HepG2 (cell line): ENCODE measurements around the gene BAZ1A. TPM values are rescaled to one million over a fixed set of nuclear protein-coding genes. Genes with fewer than 3 reads are reported as not detected.

ENCODE experiments used
- ATAC-seq: fragments of 200-7000 bp; cut with Tn5 transposase; 3 replicates; pipeline ENCODE4 v1.9.1; 2020; ENCODE audit warnings: mild to moderate bottlenecking, moderate library complexity
- BruUV-seq: library from RNA; stranded (reverse); fragments of 400-500 nt; replicated peaks from 2 replicates; lab custom pipeline; 2021; lab: Mats Ljungman, UMichigan
- CTCF ChIA-PET: fragments of 300-600 bp; formaldehyde crosslinking; extraction: SDS; loops from one replicate; lab custom pipeline; 2021; ENCODE audit warnings: low total read pairs, inconsistent platforms, low intra/inter-chr PET ratio; lab: Yijun Ruan, JAX
- POLR2A ChIA-PET: fragments of 350-600 bp; sonication (Branson Sonifier 250); formaldehyde crosslinking; loops from one replicate; lab custom pipeline; 2020; ENCODE audit warnings: antibody characterized with exemption, inconsistent platforms; lab: Yijun Ruan, JAX
- DNase-seq: peaks from one replicate; pipeline ENCODE4 v3.0.0-alpha.2; 2015; ENCODE audit warnings: low spot score
- FAIRE-seq: peaks from 3 replicates; lab custom pipeline; 2011; peaks lifted over from hg19 to GRCh38; lab: Jason Lieb, UNC
- H2AFZ ChIP-seq: one replicate; pipeline ENCODE4 v1.6.1; 2011; ENCODE audit warnings: low read length, inconsistent platforms
- H3K27ac ChIP-seq: fragments of 300-600 bp; 3 replicates; pipeline ENCODE4 v1.8.0; 2011; ENCODE audit warnings: mixed run types, mild to moderate bottlenecking, mixed read lengths, low read length, inconsistent platforms; ENCODE audit not compliant: insufficient read depth; ENCODE audit errors: extremely low read length
- H3K27me3 ChIP-seq, 2 experiments: fragments of 200-600 bp in 1 of 2; 2 replicates in 1 of 2; 3 replicates in 1 of 2; pipeline versions ENCODE4 v1.6.0 to v1.8.0; 2011; ENCODE audit warnings: low read length in 2 of 2, mild to moderate bottlenecking in 2 of 2, moderate library complexity in 2 of 2, inconsistent platforms in 1 of 2; ENCODE audit not compliant: insufficient read depth in 2 of 2, control insufficient read depth in 1 of 2
- H3K36me3 ChIP-seq, 2 experiments: fragments of 200-600 bp in 1 of 2; replicated peaks in 1 of 2; 2 replicates in 1 of 2; 3 replicates in 1 of 2; pipeline versions ENCODE4 v1.5.1 to v1.8.0; 2011; ENCODE audit warnings: low read length in 2 of 2, inconsistent platforms in 1 of 2; ENCODE audit not compliant: insufficient read depth in 2 of 2, control insufficient read depth in 1 of 2
- H3K4me1 ChIP-seq: 2 replicates; pipeline ENCODE4 v1.5.1; 2012; ENCODE audit warnings: low read length, inconsistent platforms; ENCODE audit not compliant: insufficient read depth
- H3K4me2 ChIP-seq: 2 replicates; pipeline ENCODE4 v1.6.0; 2011; ENCODE audit warnings: low read depth, low read length, inconsistent platforms
- H3K4me3 ChIP-seq, 3 experiments: fragments of 200-600 bp in 1 of 3; sonication (generic), shearing (Covaris generic) in 1 of 3; replicated peaks in 1 of 3; 2 replicates each; pipeline ENCODE4 v1.5.1; 2011 to 2016; ENCODE audit warnings: low read length in 3 of 3, inconsistent platforms in 2 of 3, low read depth in 2 of 3, mild to moderate bottlenecking in 2 of 3, control low read depth in 1 of 3, mixed read lengths in 1 of 3; ENCODE audit not compliant: insufficient read depth in 1 of 3
- H3K79me2 ChIP-seq: one replicate; pipeline ENCODE4 v1.6.1; 2011; ENCODE audit warnings: low read length, inconsistent platforms; ENCODE audit not compliant: insufficient read depth
- H3K9ac ChIP-seq: 2 replicates; pipeline ENCODE4 v1.6.0; 2011; ENCODE audit warnings: mild to moderate bottlenecking, low read depth, low read length, inconsistent platforms; ENCODE audit not compliant: insufficient read depth
- H3K9me3 ChIP-seq: 2 replicates; pipeline ENCODE4 v1.5.1; 2012; ENCODE audit warnings: mild to moderate bottlenecking, low read length
- H4K20me1 ChIP-seq: 2 replicates; pipeline ENCODE4 v1.6.0; 2011; ENCODE audit warnings: inconsistent platforms, mild to moderate bottlenecking, low read length, moderate library complexity; ENCODE audit not compliant: insufficient read depth
- KLF11 ChIP-seq: IDR thresholded peaks from 2 replicates; pipeline ENCODE4 v1.6.1; 2016; ENCODE audit warnings: missing compliant biosample characterization
- KLF9 ChIP-seq: IDR thresholded peaks from 2 replicates; pipeline ENCODE4 v1.6.1; 2016; ENCODE audit warnings: low read depth
- LCORL ChIP-seq, 2 experiments: fragments of 450-650 bp in 1 of 2; sonication (generic) in 1 of 2; formaldehyde crosslinking in 1 of 2; IDR thresholded peaks; 2 replicates each; pipeline versions ENCODE4 v1.5.0 to v1.6.1; 2017 to 2020; ENCODE audit warnings: antibody characterized with exemption in 1 of 2, missing genetic modification reagents in 1 of 2
- MIER3 ChIP-seq: IDR thresholded peaks from 2 replicates; pipeline ENCODE4 v1.6.1; 2016; ENCODE audit warnings: missing compliant biosample characterization, borderline replicate concordance
- SIN3B ChIP-seq: fragments of 150-350 bp; IDR thresholded peaks from 2 replicates; pipeline ENCODE4 v1.6.1; 2014; ENCODE audit warnings: low read length
- TBP ChIP-seq: sonication (generic); formaldehyde crosslinking; IDR thresholded peaks from 2 replicates; pipeline ENCODE4 v1.5.0; 2020; ENCODE audit warnings: missing genetic modification reagents
- XRCC5 ChIP-seq: fragments of 200-400 bp; formaldehyde crosslinking; optimal IDR thresholded peaks from 2 replicates; pipeline ENCODE3; 2017; ENCODE audit warnings: mild to moderate bottlenecking, low read length
- ZBTB10 ChIP-seq: sonication (generic); formaldehyde crosslinking; IDR thresholded peaks from 2 replicates; pipeline ENCODE4 v1.4.0; 2020; ENCODE audit warnings: missing genetic modification reagents, borderline replicate concordance
- ZBTB21 ChIP-seq: sonication (generic); formaldehyde crosslinking; IDR thresholded peaks from 2 replicates; pipeline ENCODE4 v1.4.0; 2020; ENCODE audit warnings: missing genetic modification reagents
- ZBTB39 ChIP-seq: sonication (generic); formaldehyde crosslinking; IDR thresholded peaks from 2 replicates; pipeline ENCODE4 v1.5.0; 2020; ENCODE audit warnings: missing genetic modification reagents
- ZKSCAN5 ChIP-seq: sonication (generic); formaldehyde crosslinking; IDR thresholded peaks from 2 replicates; pipeline ENCODE4 v1.5.1; 2020; ENCODE audit warnings: mild to moderate bottlenecking, missing genetic modification reagents
- WGBS: methylation state at CpG from one replicate; pipeline ENCODE4 v1.1.6; 2017; ENCODE audit warnings: low lambda C conversion rate; 5-methylcytosine and 5-hydroxymethylcytosine counted together
- in situ Hi-C: cut with HindIII; loops from 2 replicates; pipeline ENCODE4 v1.10.0; 2017; ENCODE audit warnings: low pct_unique_long_range_greater_than_20kb; ENCODE audit not compliant: extremely low pct_ligation_motif_present
- intact Hi-C: fragments of 100-400 bp; cut with micrococcal nuclease; formaldehyde crosslinking; loops from one replicate; pipeline ENCODE4 v1.10.0; 2022; ENCODE audit not compliant: unreplicated experiment
- polyA plus RNA-seq, 8 experiments: library from polyadenylated mRNA; depleted of rRNA in 3 of 8; stranded (reverse) in 7 of 8; unstranded in 1 of 8; fragments of >200 nt; fragmentation: Illumina TruSeq in 4 of 8; extraction: Trizol in 4 of 8; gene quantifications; 2 replicates each; pipeline versions ENCODE4 v1.2.1 to v1.2.3, GENCODE V29; 2011 to 2016; ENCODE audit warnings: low read depth in 4 of 8, missing spikeins in 1 of 8, mixed read lengths in 1 of 8; ENCODE audit not compliant: insufficient read depth in 1 of 8
- total RNA-seq, 5 experiments: library from RNA; depleted of rRNA; stranded (reverse); fragments of >200 nt; fragmentation: Illumina TruSeq; extraction: Trizol; gene quantifications; 2 replicates each; pipeline ENCODE4 v1.2.3, GENCODE V29; 2016; ENCODE audit warnings: low read depth in 1 of 5
- TF ChIP-seq, protein P1 (sequence below): sonication (generic); formaldehyde crosslinking; IDR thresholded peaks from 2 replicates; pipeline ENCODE4 v1.4.0; 2020; ENCODE audit warnings: mild to moderate bottlenecking, low read depth, missing genetic modification reagents
- TF ChIP-seq, protein P2 (sequence below): sonication (generic); formaldehyde crosslinking; conservative IDR thresholded peaks from 2 replicates; pipeline ENCODE4 v1.4.0; 2020; ENCODE audit warnings: missing genetic modification reagents

The BAZ1A gene
- total and polyA plus RNA-seq, 2 of the 13 experiments (the other 11 are each of a cell fraction or from before 2014, with no cell fraction given) = 20.9 to 56.8 TPM

- BruUV-seq = no TSS peak
- TF ChIP-seq LCORL (IDR thresholded peaks at IDR 0.05) = no peak
- peak; percentile 71; the same call in 1 of the 2 replicates for TF ChIP-seq LCORL (CRISPR knock-in tag; IDR thresholded peaks at IDR 0.05)
- peak; percentile 82; the same call in 1 of the 2 replicates for TF ChIP-seq MIER3 (CRISPR knock-in tag)
- TF ChIP-seq ZKSCAN5 (CRISPR knock-in tag) = no peak
- peak; percentile 40 for TF ChIP-seq XRCC5
- 0 out of 2 replicates have a peak, but pooled peaks have one; percentile 33 for TF ChIP-seq SIN3B
- peak; percentile 66; the same call in 1 of the 2 replicates for TF ChIP-seq ZBTB10 (CRISPR knock-in tag)
- TF ChIP-seq KLF9 (CRISPR knock-in tag) = 0 out of 2 replicates have a peak, but pooled peaks have one; percentile 53
- TF ChIP-seq, protein P1, sequence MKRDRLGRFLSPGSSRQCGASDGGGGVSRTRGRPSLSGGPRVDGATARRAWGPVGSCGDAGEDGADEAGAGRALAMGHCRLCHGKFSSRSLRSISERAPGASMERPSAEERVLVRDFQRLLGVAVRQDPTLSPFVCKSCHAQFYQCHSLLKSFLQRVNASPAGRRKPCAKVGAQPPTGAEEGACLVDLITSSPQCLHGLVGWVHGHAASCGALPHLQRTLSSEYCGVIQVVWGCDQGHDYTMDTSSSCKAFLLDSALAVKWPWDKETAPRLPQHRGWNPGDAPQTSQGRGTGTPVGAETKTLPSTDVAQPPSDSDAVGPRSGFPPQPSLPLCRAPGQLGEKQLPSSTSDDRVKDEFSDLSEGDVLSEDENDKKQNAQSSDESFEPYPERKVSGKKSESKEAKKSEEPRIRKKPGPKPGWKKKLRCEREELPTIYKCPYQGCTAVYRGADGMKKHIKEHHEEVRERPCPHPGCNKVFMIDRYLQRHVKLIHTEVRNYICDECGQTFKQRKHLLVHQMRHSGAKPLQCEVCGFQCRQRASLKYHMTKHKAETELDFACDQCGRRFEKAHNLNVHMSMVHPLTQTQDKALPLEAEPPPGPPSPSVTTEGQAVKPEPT = peak; percentile 85; the same call in 1 of the 2 replicates
- TF ChIP-seq ZBTB39 (CRISPR knock-in tag) = no peak
- no peak for TF ChIP-seq ZBTB21
- TF ChIP-seq, protein P2, sequence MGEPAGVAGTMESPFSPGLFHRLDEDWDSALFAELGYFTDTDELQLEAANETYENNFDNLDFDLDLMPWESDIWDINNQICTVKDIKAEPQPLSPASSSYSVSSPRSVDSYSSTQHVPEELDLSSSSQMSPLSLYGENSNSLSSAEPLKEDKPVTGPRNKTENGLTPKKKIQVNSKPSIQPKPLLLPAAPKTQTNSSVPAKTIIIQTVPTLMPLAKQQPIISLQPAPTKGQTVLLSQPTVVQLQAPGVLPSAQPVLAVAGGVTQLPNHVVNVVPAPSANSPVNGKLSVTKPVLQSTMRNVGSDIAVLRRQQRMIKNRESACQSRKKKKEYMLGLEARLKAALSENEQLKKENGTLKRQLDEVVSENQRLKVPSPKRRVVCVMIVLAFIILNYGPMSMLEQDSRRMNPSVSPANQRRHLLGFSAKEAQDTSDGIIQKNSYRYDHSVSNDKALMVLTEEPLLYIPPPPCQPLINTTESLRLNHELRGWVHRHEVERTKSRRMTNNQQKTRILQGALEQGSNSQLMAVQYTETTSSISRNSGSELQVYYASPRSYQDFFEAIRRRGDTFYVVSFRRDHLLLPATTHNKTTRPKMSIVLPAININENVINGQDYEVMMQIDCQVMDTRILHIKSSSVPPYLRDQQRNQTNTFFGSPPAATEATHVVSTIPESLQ (CRISPR knock-in tag) = no peak
- 0 out of 2 replicates have a peak, but pooled peaks have one; percentile 67 for TF ChIP-seq KLF11 (CRISPR knock-in tag)
- TF ChIP-seq TBP (CRISPR knock-in tag) = no peak
Measured at GRCh38 chr14:34722723-34723545, 152.2 kb downstream of the BAZ1A start.

More at GRCh38 chr14:34722723-34723545, 152.2 kb downstream of the BAZ1A start:
- POLR2A ChIA-PET = interaction anchor here (0.5 to 1.6 kb wide), 11 partner anchors 9 to 323 kb away, joined by 3 to 19 read pairs (median 4); partner anchors contain the start of genes CFL2 and FAM177A1
- H3K36me3 ChIP-seq = no peaks in the 10 kb centered on the region
- ATAC-seq (peak; percentile 77), FAIRE-seq (peak; percentile 86), DNase-seq (peak; percentile 71)
- intact Hi-C loops (loop anchor here (1.0 kb wide), 1 partner anchor 51 kb away; no protein-coding TSS in a partner anchor), in situ Hi-C loops (loop anchor here (5.0 kb wide), 1 partner anchor 51 kb away; no protein-coding TSS in a partner anchor)
- no peaks in the 10 kb centered on the region for H3K9me3 ChIP-seq
- peak overlapping the region; percentile 29 for H3K4me2 ChIP-seq
- no peak overlapping the region for H3K4me3 ChIP-seq
- peaks cover 10% of the 10 kb centered on the region for H3K4me1 ChIP-seq
- H2AFZ ChIP-seq = peak overlapping the region; percentile 6
- H3K27ac ChIP-seq = no peak overlapping the region
- CTCF ChIA-PET = interaction anchor here (0.7 to 9.7 kb wide), 6 partner anchors 10 to 50 kb away, joined by 3 to 203 read pairs (median 4); no protein-coding TSS in a partner anchor
- no peaks in the 10 kb centered on the region; a peak in 1 of 5 replicates for H3K27me3 ChIP-seq
- H3K79me2 ChIP-seq = no peaks in the 10 kb centered on the region
- no peaks in the 10 kb centered on the region for H4K20me1 ChIP-seq
- no peak overlapping the region for H3K9ac ChIP-seq
- WGBS = 3% methylated on average over 10 of the region's 10 CpGs
